ENCODE results near the gene CSPG4.
"Not testable (repeated sequence)": the region's sequence is repeated elsewhere in the genome, so short reads cannot be mapped to it uniquely, and the experiment has no call there.

The CSPG4 gene

DNA sequence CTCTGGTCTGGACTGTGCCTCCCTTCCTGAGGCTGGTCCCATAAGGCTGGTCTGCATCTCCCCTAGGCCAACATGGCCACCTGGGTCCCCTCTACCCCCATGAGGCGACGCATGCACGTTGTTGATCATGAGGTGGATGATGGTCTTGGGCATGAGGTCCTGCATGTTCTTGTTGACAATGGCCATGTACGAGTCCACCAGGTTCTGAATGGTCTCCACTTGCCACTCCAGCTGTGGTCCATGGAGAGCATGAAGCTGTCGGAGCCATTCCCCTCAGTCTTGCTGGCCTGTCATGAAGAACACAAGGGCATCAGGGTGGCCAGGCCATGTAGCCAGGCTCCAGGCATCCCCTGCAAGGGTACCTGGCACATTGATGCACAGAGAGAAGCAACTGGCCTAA is 27.1 kb upstream of the CSPG4 start:
- no peak for FAIRE-seq

DNA sequence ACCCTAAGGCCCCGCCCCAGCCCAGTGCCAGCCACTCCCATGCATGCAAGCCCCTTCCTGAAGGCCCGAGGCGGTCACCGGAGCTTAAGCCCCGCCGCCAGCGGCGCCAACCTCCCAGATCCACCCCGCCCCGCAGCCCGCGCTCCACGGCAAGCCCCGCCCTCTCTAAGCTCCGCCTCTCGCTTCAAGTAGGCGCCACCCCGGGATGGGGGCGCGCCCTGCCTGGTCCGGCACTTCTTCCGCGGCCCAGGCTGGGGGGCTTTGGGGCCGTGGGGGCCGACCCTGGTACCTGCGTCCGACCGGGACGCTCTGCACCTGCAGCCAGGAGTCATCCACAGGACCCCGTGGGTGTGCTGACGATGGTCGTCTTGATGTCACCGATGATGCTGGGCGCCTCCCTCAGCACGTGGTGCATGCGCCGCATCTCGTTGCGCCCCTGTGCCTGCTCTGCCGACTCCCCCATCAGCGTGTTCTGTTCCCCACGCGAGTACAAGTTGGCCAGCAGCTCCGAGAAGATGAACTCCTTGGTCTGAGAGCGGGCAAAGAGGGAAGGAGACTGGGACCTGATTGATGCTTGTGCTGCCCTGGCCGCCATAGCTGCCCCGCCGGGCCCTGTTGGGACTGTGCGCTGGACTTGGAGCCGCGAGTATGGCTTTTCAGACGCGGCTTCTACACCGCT is 26.1 kb upstream of the CSPG4 start:
- no peak for FAIRE-seq

DNA sequence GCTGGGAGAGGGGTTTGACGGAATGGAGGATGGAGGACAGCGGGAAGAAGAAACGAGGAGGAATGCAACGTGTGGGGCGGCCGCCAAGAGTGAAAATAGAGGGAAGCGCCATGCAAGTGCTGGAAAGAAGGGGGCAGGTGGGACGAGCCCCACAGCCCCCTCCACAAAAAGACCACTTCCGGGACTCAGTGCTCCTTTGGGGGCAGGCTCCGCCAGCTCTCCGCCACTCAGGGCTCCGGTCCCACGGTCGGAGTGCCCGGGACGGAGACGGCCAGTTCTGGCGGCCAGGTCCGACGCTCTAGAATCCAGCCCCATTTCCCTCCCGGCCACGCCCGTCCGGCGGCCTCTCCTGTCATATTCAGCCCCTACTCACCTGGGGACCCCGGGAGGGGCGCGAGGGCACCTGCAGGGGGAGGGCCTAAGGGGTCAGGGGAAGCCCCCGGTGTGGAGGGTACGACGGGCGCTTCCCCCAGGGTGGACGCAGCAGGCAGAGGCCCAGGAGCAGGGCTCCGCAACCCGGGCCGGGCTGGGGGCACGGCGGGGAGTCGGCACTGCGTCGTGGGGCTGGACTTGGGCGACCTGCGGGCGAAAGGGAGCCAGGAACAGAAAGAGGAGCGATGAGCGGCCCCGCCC is 25.5 kb upstream of the CSPG4 start:
- no peak for FAIRE-seq

DNA sequence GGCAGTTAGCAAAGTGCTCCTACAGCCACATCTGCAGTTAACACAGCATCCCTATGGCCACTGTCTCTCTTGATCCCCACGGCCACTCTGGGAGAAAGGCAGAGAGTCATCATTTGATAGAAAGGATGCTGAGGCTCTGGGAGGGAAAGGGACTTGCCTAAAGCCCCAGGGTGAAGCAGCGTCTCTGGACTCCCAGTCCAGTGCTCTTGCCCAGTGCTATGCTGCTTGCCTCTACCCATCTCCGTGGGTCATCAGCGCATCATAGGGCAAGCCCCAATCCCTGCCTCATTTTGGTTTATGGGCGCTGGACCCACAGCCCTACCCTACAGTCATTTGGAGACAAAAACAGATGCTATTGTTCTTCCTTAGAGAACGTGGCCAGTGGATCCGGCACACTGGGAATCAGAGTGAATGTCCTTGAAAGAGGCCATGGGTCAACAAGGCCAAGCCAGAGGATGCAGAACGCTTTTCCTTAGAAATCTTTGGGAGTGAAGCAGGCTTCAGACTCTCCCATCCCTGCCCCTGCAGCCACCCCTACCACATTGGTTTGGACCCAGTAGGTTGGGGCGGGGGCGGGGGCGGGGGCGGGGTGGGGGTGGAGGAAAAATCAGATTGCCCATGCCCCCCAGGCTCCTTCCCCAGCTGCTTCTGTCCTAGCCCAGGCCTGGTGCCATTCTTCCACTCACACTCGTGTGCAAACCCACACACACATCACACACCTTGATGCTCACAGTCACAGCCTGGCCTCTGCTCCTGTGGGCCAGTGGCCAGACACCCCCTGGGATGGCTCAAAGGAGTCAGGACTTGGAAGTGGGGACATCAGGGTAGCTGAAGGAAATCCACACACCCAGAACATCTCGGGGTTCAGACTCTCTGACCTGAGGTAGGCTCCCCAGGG is 24.7 kb upstream of the CSPG4 start:
- FAIRE-seq = not testable (repeated sequence)

DNA sequence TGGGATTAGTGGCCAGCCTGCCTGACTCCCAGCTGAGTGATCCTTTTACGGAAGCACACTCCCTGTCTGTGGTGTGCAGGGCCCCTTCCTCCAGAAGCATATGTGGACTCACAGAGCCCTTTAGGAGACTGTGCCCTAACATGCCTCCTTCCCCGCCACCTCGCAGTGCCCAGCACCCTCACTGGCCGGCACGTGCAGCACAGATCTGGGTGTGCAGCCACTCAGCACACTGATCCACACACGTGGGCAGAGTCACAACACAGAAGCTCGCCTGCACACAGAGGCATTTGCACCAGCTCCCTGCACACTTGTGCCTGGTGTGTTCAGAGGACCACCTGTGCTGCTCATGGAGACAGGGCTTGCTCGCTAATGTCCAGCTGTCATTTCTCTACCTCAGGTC is 23.6 kb upstream of the CSPG4 start:
- FAIRE-seq = no peak

DNA sequence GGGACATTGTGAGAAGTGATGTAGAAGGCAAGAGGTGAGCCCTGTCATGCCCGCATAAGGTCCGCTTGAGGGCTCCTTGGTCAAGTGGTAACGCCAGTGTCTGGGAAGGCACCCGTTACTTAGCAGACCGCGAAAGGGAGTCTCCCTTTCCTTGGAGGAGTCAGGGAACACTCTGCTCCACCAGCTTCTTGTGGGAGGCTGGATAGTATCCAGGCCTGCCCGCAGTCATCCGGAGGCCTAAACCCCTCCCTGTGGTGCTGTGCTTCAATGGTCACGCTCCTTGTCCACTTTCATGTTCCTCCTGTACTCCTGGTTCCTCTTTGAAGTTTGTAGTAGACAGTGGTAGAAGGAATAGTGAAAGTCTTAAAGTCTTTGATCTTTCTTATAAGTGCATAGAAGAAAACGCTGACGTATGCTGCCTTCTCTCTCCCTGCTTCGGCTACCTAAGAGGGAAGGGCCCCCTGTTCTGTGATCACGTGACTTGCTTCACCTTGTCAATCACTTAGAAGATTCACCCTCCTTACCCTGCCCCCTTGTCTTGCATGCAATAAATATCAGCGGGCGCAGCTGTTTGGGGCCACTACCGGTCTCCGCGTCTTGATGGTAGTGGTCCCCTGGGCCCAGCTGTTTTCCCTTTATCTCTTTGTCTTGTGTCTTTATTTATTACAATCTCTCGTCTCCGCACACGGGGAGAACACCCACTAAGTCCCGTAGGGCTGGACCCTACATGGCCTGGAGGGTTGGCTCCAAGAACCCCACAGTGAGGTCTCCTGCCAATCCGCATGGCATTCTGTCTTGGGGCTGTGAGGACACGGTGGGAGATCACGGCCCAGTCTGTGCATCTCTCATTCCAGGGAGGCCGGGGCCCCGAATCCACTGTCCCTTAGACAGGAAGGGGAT is 22.5 kb upstream of the CSPG4 start:
- FAIRE-seq = not testable (repeated sequence)

DNA sequence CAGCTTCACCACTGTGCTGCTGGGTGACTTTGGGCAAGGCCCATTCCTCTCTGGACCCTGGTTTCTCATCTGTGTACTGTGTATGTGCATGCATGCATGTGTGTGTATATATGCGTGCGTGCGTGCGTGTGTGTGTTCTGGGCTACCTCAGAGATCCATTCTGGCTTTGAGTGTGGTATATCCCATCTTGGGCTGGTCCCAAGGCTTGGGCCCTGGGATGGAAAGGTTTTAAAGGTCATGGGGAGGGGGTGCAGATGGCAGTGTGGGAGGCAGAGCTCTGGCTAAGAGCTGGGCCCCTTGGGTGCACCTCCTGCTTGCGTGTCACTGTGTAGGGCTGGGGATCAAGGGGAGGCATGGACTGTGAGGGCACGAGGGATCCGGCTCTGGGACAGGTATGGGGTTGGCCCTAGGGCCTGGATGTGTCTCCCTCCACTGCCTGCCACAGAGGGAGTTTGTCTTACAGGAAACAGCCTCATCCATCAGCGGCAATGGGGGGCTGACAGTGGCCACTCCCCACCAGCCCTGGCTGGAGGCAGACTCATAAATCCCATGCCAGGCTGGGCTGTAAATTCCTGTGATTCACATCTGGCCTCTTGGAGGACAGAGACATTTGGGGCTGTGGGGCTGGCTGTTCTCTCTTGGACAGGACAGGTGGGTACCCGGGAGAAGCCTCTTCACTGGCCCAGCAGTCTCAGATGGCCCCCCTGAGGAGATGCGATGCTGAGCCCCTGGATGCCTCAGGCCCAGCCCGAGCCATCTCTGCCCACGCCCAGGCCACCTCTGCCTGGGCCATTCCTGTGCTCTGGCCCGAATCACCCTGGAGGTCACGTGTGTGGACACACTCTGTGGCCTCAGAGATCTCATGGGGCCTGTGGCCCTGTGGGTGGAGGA is 21.4 kb upstream of the CSPG4 start:
- FAIRE-seq = no peak

DNA sequence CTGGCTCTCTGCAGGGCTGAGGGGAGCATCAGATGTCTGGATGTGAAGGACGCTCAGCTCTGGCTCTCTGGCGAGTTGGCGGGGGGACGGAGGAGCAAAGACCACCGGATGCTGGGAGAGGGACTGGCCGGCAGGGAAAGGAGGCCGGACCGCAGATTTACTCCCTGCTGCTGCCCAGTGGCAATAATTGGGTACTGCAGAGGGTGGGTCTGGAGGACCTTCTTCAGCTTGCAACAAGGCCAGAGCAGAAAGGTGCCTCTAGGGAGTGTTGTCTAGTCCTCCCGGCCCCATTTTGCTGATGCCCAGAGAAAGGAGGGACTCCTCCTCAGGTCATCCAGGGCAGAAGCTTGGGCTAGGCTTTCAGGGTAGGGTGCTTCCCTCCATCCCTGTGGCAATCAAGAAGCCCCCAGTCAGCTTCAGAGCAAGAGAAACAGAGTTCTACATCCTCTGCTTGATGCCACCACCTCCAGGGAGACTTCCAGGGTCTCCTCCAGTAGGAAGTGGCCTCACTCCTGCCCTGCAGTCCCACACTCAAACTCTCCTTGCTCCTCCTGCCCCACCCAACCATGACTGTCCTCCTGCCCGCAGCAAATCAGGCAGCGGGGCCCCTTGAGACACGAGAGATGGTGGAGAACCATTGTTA is 20.3 kb upstream of the CSPG4 start:
- no peak for FAIRE-seq

DNA sequence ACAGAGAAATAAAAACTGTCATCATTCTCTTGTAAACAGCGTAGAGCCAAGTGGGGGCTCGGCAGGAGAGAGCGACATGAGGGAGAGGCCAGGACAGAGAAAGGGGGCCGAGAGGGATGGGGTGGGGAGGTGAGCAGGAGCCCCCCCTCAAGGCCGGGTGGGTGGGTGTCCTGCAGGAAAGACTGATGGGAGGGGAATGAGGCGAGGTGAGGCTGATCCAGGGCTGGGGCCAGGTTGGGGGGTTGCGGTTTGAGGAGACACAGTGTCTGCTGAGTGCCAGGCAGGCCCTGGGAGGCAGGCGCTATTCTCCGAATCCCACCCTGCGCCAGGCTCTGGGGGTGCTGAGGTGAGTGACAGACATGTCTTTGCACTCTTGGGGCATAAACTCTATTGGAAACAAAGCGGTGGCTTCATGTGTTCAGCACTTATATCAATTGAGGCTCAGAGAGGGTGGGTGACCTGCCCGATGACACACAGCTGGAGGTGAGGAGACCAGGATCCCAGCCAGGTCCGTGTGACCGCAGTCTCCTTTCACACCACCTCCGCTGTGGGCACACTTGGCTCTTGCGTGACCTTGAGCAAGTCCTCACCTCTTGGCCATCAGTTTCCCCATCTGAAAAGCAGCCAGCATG is 19.6 kb upstream of the CSPG4 start:
- FAIRE-seq = no peak

DNA sequence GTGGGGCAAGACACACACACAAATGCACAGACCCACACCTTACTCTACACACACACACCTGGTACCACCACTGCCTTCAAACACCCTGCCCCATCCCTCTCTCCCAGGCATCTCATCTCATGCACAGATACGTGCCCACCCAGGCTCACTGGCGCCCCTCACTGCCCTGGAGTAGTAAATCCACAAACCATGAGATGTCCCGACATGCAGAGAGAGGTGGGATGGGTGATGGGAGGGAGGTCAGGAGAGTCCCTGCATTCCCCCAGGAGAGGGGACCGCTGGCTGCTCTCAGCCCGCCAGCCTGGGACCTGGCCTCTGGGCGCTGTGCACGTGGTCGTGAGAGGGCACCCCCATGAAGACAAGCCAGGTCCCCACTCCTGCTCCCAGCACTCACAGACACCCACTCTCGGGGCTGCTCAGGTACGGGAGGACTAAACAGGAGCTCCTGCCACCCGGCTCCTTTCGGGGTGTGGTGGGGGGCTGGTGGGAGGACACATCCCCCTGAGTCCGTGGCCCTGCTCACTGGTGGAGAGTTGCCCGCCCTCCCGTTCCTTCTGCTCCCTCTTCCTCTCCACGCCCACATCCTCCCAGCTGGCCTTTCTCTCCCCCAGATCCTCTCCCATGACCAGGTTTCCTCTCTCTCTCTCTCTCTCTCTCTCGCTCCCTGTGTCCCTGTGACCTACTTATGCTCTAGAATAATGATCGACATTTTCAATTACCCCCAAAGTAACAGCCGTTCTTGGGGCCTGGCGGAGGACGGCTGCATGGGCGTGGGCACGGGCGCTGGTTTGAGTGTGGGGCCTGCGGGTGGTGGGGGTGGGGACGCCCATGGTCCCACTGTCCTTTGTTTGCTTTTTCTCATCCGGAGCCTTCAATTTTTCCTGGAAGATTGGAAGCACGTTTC is 18.9 kb upstream of the CSPG4 start:
- no peak for FAIRE-seq

DNA sequence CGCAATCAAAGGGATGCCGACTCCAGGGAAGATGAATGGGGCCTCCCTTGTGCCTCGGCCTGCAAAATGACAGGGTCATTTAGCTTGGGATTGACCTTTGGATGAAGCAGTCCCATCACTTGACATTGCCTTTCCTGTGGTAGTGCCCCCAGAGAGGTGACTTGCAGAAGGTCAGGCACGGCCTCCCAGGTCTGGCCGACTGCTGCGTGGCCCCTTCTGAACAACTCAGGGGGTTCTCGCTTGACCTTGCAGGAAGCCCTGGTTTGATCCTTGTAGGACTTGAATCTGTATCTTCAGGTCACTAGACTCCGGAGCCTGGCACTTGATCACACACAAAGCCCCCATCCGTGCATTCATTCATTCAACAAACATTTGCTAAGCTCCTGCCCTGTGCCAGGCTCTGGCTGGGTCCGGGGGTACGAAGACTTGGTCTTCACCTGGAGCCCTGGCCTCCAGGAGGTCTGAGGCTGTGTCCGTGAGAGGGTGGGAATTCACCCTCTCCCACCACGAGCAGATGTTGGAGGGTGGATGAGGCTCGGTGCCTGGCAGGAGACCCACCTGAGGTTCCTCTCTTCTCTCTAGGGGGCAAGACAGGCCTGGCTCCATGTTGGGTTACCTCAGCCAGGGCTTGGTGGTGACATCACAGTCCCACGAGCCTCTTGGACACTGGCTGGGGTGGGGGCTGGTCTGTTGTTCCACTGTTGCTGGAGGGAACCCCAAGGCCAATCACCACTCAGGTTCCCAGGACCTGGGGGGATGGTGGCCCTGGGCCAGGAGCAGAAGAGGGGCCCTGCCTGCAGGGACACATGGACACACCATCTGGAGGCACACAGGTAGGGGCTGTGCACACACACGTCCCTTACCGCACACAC is 18.0 kb upstream of the CSPG4 start:
- FAIRE-seq = not testable (repeated sequence)

DNA sequence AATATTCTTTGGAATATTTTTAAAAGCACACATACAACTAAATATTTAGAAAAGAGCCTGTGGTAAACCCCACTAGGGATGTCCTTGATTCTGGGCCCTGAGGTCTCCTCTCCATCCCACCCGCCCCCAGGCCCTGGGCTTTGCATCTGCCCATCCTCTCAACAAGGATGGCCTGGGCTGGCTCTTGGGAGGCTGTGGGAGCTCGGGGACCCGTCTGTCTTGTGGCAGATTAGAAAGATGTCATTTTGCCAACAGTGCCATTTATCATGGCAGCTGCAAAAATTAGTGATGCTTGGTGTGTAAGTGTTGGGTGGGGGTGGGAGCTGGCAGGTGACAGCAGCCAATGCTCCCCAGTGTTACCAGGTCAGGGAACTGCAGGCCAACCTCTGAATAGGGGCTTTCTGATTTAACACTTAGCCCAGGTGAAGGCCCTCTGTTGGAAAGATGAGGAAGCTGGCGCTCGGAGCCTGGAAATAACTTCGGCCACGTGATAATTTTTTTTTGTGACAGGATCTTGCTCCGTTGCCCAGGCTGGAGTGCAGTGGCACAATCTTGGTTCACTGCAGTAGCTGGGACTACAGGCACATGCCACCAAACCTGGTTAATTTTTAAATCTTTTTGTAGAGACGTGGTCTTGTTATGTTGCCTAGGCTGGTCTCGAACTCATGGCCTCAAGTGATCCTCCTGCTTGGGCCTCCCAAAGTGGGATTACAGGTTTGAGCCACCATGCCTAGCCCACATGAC is 16.9 kb upstream of the CSPG4 start:
- no peak for FAIRE-seq

DNA sequence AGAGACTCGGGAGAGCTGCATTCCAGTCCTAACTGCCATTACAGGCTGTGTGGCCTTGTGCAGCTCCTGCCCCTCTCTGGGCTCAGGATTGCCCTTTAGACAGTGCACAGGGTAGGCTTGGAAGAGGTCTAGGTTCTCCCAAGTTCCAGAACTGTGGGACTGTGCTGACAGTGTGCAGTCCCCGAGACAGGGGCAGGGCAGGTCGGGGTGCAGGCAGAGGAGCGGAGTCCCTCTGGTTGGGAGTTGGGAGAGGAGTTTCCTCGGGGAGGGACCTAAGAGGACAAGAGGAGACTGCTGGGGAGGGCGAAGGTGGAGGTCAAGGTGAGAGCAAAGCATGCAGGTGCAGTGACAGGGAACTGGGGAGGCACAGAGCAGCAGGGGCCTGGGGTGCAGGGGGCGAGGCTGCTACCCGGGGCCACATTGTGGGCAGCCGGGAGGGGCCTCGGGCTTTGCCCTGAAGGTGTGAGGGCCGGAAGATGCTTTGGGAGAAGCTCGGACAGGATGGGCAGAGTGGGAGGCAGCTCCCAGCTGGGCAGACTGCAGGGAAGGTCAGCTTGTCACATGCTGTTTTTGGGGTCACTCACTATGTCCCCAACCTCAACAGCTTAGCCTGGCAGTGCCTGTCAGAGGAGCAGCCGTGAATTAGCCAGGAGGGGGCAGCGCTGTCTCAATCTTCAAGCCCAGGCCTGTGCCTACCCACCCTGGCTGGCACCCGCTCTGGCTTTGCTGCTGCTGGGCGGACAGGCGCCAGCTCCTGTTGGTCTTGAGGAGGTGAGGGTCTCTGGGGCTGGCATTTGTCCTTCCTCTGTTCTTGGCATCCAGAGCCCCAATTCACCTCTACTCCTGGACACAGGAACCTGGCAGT is 15.4 kb upstream of the CSPG4 start:
- no peak for FAIRE-seq

DNA sequence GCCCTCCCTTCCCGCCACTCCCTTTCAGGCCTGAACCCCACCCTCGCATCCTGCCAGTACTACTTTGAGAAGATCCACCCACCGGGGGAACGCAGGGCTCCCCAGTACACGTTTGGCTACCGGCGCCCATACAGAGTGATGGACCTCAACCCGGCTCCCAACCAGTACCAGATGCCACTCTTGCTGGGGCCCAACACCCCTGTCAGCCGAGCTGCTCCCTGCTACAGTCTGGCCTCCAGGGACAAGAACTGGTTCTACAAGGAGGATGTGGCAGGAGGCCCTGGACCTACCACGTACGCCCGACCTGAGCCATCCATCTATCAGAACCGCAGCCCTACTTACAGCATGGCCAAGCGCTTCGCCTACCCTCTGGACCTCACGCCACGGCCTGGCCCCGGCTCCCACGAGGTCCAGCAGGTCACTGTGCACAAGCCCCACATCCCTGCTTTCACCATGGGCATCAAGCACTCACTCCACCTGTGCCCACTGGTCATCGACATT is 14.4 kb upstream of the CSPG4 start:
- no peak for FAIRE-seq

DNA sequence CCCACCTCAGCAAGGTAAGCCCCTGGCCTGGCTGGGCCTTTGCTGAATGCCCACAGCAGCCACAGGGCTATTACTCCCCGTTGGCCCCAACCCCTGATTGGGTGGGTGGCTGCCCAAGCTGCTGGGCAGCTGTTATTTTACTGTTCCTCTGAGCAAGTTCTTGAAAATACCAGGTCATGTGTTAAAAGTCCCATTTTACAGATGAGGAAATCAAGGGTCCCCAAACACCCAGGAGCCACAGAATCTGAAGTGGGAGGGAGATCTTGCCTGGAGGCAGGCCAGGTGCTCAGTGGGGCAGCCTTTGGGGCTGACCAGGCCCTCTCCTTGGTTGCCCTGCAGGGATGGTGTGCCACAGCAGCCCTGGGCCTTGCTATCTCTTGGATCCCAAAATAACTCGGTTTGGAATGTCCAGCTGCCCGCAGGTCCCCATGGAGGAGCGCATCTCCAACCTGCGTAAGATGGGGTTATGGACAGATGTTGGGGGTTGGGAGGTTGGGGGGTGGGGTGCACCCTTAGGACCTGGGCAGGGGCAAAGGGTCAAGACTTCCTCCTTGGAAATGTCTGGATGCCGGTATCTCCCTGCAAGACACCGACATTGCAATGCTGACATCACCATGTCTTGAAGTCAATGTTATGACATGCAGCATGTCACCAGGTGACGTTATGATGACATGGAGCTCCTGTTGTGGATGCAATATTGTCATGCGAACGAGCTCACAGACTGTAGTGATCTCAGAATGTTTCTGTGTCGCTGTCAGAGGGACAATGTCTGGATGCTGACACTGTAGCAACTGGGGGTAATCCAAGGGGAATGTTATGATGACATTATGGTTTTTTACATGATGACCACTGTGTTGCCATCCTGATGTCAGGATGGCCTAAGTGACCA is 13.3 kb upstream of the CSPG4 start:
- FAIRE-seq = no peak
